Mesenchymal stem cell (in vitro differentiated cells and primary cell): ENCODE data around the gene NDOR1.

Experiments
- DNase-seq: peaks from one replicate; pipeline ENCODE4 v3.0.0-alpha.2; 2013
- H2AFZ ChIP-seq: one replicate; pipeline ENCODE4 v1.6.1; 2013; ENCODE audit warnings: low read depth, mild to moderate bottlenecking, control low read depth, inconsistent platforms, low read length, moderate library complexity
- H2AK5ac ChIP-seq: 2 replicates; pipeline ENCODE4 v1.6.1; 2013; ENCODE audit warnings: low read length, moderate library complexity, mild to moderate bottlenecking, inconsistent platforms; ENCODE audit not compliant: severe bottlenecking
- H2BK120ac ChIP-seq: one replicate; pipeline ENCODE4 v1.6.1; 2013; ENCODE audit warnings: low read depth, mild to moderate bottlenecking, inconsistent platforms, low read length, moderate library complexity
- H2BK12ac ChIP-seq, 2 experiments: one replicate each; pipeline ENCODE4 v1.6.1; 2013; ENCODE audit warnings: inconsistent platforms in 2 of 2, low read length in 2 of 2, mild to moderate bottlenecking in 2 of 2, moderate library complexity in 2 of 2, control low read depth in 1 of 2
- H2BK15ac ChIP-seq: one replicate; pipeline ENCODE4 v1.6.1; 2013; ENCODE audit warnings: mild to moderate bottlenecking, low read depth, inconsistent platforms; ENCODE audit not compliant: poor library complexity, severe bottlenecking
- H2BK5ac ChIP-seq: 2 replicates; pipeline ENCODE4 v1.6.1; 2013; ENCODE audit warnings: low read depth, mild to moderate bottlenecking, low read length, control low read depth, inconsistent platforms; ENCODE audit not compliant: poor library complexity, severe bottlenecking
- H3K14ac ChIP-seq, 2 experiments: one replicate each; pipeline ENCODE4 v1.6.1; 2013; ENCODE audit warnings: inconsistent platforms in 2 of 2, low read length in 2 of 2, control low read depth in 1 of 2, mild to moderate bottlenecking in 1 of 2, moderate library complexity in 1 of 2
- H3K18ac ChIP-seq, 2 experiments: one replicate each; pipeline ENCODE4 v1.6.1; 2013; ENCODE audit warnings: inconsistent platforms in 2 of 2, low read length in 2 of 2, control low read depth in 1 of 2, low read depth in 1 of 2, mild to moderate bottlenecking in 1 of 2
- H3K23ac ChIP-seq, 2 experiments: one replicate each; pipeline ENCODE4 v1.6.1; 2013; ENCODE audit warnings: inconsistent platforms in 2 of 2, low read length in 2 of 2, mild to moderate bottlenecking in 2 of 2, moderate library complexity in 2 of 2, control low read depth in 1 of 2
- H3K27ac ChIP-seq: 2 replicates; pipeline ENCODE4 v1.5.1; 2013; ENCODE audit warnings: mild to moderate bottlenecking, moderate library complexity, low read length, control low read depth, inconsistent platforms; ENCODE audit not compliant: poor library complexity, severe bottlenecking
- H3K27me3 ChIP-seq, 2 experiments: 2 replicates each; pipeline versions ENCODE4 v1.6.1 to v1.7.0; 2013; ENCODE audit warnings: low read length in 2 of 2, mild to moderate bottlenecking in 2 of 2, moderate library complexity in 2 of 2, control low read depth in 1 of 2, inconsistent platforms in 1 of 2; ENCODE audit not compliant: control insufficient read depth in 1 of 2, insufficient read depth in 1 of 2
- H3K36me3 ChIP-seq, 2 experiments: 2 replicates each; pipeline versions ENCODE4 v1.6.1 to v1.7.0; 2013; ENCODE audit warnings: low read length in 2 of 2, control low read depth in 1 of 2, inconsistent platforms in 1 of 2, low read depth in 1 of 2, mild to moderate bottlenecking in 1 of 2; ENCODE audit not compliant: insufficient read depth in 2 of 2, control insufficient read depth in 1 of 2
- H3K4ac ChIP-seq, 2 experiments: one replicate each; pipeline ENCODE4 v1.6.1; 2013; ENCODE audit warnings: inconsistent platforms in 2 of 2, low read length in 2 of 2, mild to moderate bottlenecking in 2 of 2, moderate library complexity in 2 of 2, control low read depth in 1 of 2, low read depth in 1 of 2
- H3K4me1 ChIP-seq: 2 replicates; pipeline ENCODE4 v1.6.1; 2013; ENCODE audit warnings: low read depth, low read length, control low read depth; ENCODE audit not compliant: control insufficient read depth, insufficient read depth
- H3K4me2 ChIP-seq: 2 replicates; pipeline ENCODE4 v1.6.1; 2013; ENCODE audit warnings: low read length, mild to moderate bottlenecking, inconsistent platforms; ENCODE audit not compliant: poor library complexity, severe bottlenecking
- H3K4me3 ChIP-seq, 2 experiments: 2 replicates each; pipeline versions ENCODE4 v1.5.1 to v1.7.0; 2013; ENCODE audit warnings: low read length in 2 of 2, mild to moderate bottlenecking in 2 of 2, control low read depth in 1 of 2, low read depth in 1 of 2; ENCODE audit not compliant: insufficient read depth in 1 of 2
- H3K79me1 ChIP-seq: replicated peaks from 2 replicates; pipeline ENCODE4 v1.6.1; 2013; ENCODE audit warnings: mild to moderate bottlenecking, control low read depth, low read length, inconsistent platforms; ENCODE audit not compliant: poor library complexity, severe bottlenecking
- H3K9ac ChIP-seq: 2 replicates; pipeline ENCODE4 v1.7.0; 2013; ENCODE audit warnings: mild to moderate bottlenecking, low read length, moderate library complexity
- H3K9me3 ChIP-seq: 2 replicates; pipeline ENCODE4 v1.7.0; 2013; ENCODE audit warnings: mild to moderate bottlenecking, low read length; ENCODE audit not compliant: control insufficient read depth
- H4K8ac ChIP-seq: one replicate; pipeline ENCODE4 v1.6.1; 2013; ENCODE audit warnings: inconsistent platforms, mild to moderate bottlenecking, low read length, moderate library complexity
- H4K91ac ChIP-seq: one replicate; pipeline ENCODE4 v1.6.1; 2013; ENCODE audit warnings: mild to moderate bottlenecking, low read length, inconsistent platforms
- WGBS: methylation state at CpG from one replicate; pipeline ENCODE4 v1.1.7; 2013; ENCODE audit warnings: mixed read lengths; 5-methylcytosine and 5-hydroxymethylcytosine counted together

NDOR1 gene

DNA sequence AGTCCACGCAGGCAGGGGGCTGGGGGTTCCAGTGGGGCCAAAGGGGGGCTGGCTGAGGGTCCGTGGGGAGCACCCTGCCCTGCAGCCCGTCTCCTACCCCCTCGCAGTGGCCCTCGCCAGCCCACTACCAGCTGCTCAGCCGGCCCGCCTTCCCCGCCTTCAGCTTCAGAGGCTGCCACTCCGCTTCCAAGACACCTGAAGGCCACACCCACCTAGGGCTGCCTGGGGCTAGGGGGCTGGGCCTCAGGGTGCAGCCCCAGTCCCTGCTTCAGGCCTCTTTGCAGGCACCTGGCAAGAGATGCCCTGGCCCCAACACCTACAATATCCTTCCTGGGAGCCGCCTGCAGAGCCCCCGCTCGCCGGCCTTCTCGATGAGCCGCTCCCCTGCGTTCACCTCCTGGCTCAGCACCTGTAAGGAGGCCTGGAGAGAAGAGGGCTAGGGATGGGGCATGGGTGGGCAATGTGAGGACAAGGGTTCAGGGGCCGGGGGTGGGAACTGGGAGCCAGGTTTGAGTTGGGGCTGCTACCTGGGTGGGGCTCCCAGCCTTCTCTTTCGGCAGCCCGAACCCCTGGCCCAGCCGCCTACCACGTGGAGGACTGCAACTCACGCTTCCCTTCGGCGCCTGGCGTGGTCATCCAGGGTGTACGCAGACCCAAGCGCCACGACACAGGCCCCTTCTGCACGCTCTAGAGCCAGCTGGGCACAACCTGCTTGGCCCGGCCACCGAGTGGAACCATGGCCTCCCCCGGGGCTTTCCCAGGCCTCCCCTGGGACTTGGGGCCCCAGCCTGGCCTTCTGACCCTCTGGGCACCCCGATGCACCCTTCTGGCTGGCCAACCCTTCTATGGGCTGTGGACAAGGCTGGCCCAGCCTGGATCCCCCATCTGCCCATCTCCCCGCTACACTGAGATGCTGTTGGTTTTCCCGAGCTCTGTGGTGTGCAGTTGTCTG lies 47.3 kb downstream of the NDOR1 start:
- Histone ChIP-seq H2BK120ac (no peak overlapping the region), H4K91ac (no peak overlapping the region), H3K14ac (no peak overlapping the region), H3K9ac (no peak overlapping the region), H2AK5ac (no peak overlapping the region), H3K23ac (no peak overlapping the region), H3K27ac (no peak overlapping the region), H3K79me1 (peaks cover 9% of the 10 kb centered on the region), H3K4me3 (no peak overlapping the region), H3K18ac (no peak overlapping the region), H3K4me1 (peaks cover 34% of the 10 kb centered on the region), H4K8ac (no peak overlapping the region), H3K9me3 (no peaks in the 10 kb centered on the region), H2AFZ (no peak overlapping the region), H2BK15ac (no peak overlapping the region), H3K27me3 (peaks cover 0 to 5% of the 10 kb centered on the region in 2 experiments), H2BK5ac (no peak overlapping the region), H3K4ac (no peak overlapping the region), H3K4me2 (no peak overlapping the region), H3K36me3 (peaks cover 0 to 16% of the 10 kb centered on the region in 2 experiments), H2BK12ac (no peak overlapping the region)
- DNase-seq = no peak
- WGBS = 90% methylated on average over 33 of the region's 35 CpGs

- peaks cover 11% of the 10 kb centered on the region for H3K79me1 ChIP-seq
- 69% methylated on average over 21 of the region's 21 CpGs for WGBS
- peak overlapping the region; percentile 84 to 86 for H3K18ac ChIP-seq
- peak overlapping the region; percentile 88 to 93 for H3K4me3 ChIP-seq
- peak overlapping the region; percentile 92 for H3K4me2 ChIP-seq
- peak overlapping the region; percentile 35 for H4K8ac ChIP-seq
- no peak overlapping the region for H2BK5ac ChIP-seq
- peaks cover 8 to 26% of the 10 kb centered on the region in 2 experiments for H3K36me3 ChIP-seq
- H2BK12ac ChIP-seq = no peak overlapping the region
- peak overlapping the region; percentile 56 for H2BK120ac ChIP-seq
- no peak overlapping the region for H2AK5ac ChIP-seq
- no peak overlapping the region for H4K91ac ChIP-seq
- H3K27ac ChIP-seq = no peak overlapping the region
- peaks cover 0 to 5% of the 10 kb centered on the region in 2 experiments for H3K27me3 ChIP-seq
- DNase-seq = peak; percentile 23
- peak overlapping the region; percentile 54 to 93 for H3K4ac ChIP-seq
- peak overlapping the region; percentile 88 for H3K9ac ChIP-seq
- no peak overlapping the region for H3K14ac ChIP-seq
- H2AFZ ChIP-seq = no peak overlapping the region
- no peak overlapping the region for H2BK15ac ChIP-seq
- peaks cover 36% of the 10 kb centered on the region for H3K4me1 ChIP-seq
- H3K9me3 ChIP-seq = no peaks in the 10 kb centered on the region
- H3K23ac ChIP-seq = peak overlapping the region in 1 of 2 experiments; percentile 75
Measured at GRCh38 chr9:137253717-137254623, 48.5 kb downstream of the NDOR1 start.

DNA sequence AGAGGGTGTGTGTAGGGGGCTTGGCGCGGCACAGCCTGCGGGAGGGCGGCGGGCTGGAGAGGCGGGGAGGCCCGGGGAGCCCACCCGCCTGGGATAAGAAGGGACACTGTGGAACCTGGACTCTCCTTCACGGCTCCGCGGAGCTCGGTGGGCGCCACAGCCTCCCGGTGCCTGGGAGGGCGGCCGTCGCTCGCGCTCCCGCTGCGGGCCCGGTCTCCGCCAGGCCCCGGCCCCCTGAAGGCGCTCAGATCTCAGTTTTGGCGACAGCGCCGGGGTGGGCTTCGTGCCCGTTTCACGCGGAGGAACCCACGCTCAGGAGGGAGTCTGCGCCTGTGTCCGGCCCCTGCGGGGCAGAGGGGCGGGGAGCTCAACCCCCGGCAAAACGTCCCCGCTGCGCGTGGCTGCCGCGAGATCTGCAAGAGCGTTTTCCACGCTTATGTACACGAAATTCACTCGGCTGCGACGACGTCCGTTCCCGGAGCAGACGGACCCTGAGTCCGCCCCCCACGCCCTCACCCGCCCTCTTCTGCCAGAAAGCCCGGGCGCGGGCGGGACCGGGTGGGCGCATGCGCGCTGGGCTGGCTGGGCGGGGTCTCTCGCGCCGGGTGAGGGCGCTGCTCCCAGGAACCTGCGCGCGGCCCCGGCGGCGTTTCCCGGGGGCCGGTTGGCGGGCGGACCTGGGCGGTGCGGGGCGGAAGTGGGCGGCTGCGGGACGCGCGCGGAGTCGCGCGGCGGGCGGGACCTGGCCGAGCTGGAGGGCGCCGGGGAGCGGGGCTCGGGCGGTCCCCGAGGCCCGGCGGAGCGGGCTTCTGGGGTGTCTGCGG lies 49.3 kb downstream of the NDOR1 start, which contains the start of gene NELFB:
TSS of gene NELFB (plus strand) at position 704 of the 824 bp plus-strand sequence.
- WGBS = under 1% methylated on average over 44 of the region's 105 CpGs
- Histone ChIP-seq H3K9me3 (no peaks in the 10 kb centered on the region), H3K4me1 (peaks cover 36% of the 10 kb centered on the region), H2AFZ (peak within 1 kb of the TSS; percentile 85), H3K4me2 (peak within 1 kb of the TSS; percentile 92), H2BK120ac (peak within 1 kb of the TSS; percentile 85), H3K18ac (peak within 1 kb of the TSS; percentile 84 to 86), H2AK5ac (no peak within 1 kb of the TSS), H2BK12ac (peak within 1 kb of the TSS in 1 of 2 experiments; percentile 32), H2BK5ac (peak within 1 kb of the TSS; percentile 40), H2BK15ac (peak within 1 kb of the TSS; percentile 93), H3K9ac (peak within 1 kb of the TSS; percentile 90), H3K79me1 (peaks cover 14% of the 10 kb centered on the region), H3K14ac (peak within 1 kb of the TSS in 1 of 2 experiments; percentile 93), H3K4me3 (peak within 1 kb of the TSS; percentile 93 to 97), H3K23ac (peak within 1 kb of the TSS in 1 of 2 experiments; percentile 75), H3K36me3 (peaks cover 12 to 31% of the 10 kb centered on the region in 2 experiments), H3K27ac (no peak within 1 kb of the TSS), H3K4ac (peak within 1 kb of the TSS; percentile 91 to 93), H4K91ac (peak within 1 kb of the TSS; percentile 85), H4K8ac (peak within 1 kb of the TSS; percentile 56), H3K27me3 (no peaks in the 10 kb centered on the region)
- DNase-seq = peak; percentile 81
